ENCODE measurements around the gene CCDC78.

The CCDC78 gene

DNA sequence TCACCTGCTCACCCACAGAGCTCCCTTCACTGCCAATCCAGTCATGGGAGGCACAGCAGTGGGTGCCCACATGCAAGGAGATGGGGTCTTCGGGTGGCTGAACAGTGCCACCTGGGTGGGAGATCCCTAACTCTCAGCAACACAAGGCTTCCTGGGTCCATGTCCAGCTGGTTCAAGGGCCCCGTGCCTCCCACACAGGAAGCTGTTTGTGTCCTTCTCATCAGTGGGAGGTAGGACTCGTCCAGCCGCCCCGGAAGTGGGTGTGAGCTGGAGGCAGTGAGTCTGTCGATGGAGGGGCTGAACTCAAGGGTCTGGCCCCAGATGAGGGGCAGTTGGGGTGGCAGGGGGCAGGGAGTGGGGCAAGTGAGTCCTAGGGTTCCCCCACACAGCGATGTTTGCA is 22.2 kb downstream of the CCDC78 start:
- no peaks in the 10 kb centered on the region for H3K36me3 ChIP-seq (ENCODE audit: insufficient read depth)
- H3K27me3 ChIP-seq (ENCODE audit: insufficient read depth, low read depth), result peaks cover 88% of the 10 kb centered on the region
- H3K4me2 ChIP-seq, result no peak overlapping the region
- TF ChIP-seq, protein P1, sequence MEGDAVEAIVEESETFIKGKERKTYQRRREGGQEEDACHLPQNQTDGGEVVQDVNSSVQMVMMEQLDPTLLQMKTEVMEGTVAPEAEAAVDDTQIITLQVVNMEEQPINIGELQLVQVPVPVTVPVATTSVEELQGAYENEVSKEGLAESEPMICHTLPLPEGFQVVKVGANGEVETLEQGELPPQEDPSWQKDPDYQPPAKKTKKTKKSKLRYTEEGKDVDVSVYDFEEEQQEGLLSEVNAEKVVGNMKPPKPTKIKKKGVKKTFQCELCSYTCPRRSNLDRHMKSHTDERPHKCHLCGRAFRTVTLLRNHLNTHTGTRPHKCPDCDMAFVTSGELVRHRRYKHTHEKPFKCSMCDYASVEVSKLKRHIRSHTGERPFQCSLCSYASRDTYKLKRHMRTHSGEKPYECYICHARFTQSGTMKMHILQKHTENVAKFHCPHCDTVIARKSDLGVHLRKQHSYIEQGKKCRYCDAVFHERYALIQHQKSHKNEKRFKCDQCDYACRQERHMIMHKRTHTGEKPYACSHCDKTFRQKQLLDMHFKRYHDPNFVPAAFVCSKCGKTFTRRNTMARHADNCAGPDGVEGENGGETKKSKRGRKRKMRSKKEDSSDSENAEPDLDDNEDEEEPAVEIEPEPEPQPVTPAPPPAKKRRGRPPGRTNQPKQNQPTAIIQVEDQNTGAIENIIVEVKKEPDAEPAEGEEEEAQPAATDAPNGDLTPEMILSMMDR (conservative IDR thresholded peaks at IDR 0.05; ENCODE audit: low read depth, low read length), result no peak
- H4K20me1 ChIP-seq (ENCODE audit: insufficient read depth), result no peaks in the 10 kb centered on the region
- no peaks in the 10 kb centered on the region for H3K4me1 ChIP-seq (ENCODE audit: low read depth, poor library complexity, severe bottlenecking)
- no peak overlapping the region for H2AFZ ChIP-seq (ENCODE audit: low read depth)
- no peak overlapping the region for H3K4me3 ChIP-seq (IDR thresholded peaks at IDR 0.05; ENCODE audit: insufficient read depth, low read depth, low read length)
- H3K27ac ChIP-seq, result no peak overlapping the region
- no peaks in the 10 kb centered on the region for H3K79me2 ChIP-seq (ENCODE audit: insufficient read depth, low read depth)
- H3K9ac ChIP-seq, result no peak overlapping the region

GRCh38 chr16:703406-703805 is 22.8 kb downstream of the CCDC78 start:
- TF ChIP-seq, protein P1 (conservative IDR thresholded peaks at IDR 0.05; ENCODE audit: low read depth, low read length), result no peak
- Histone ChIP-seq H3K4me2 (no peak overlapping the region), H3K9ac (no peak overlapping the region), H3K4me1 (ENCODE audit: low read depth, poor library complexity, severe bottlenecking) (no peaks in the 10 kb centered on the region), H3K79me2 (ENCODE audit: insufficient read depth, low read depth) (no peaks in the 10 kb centered on the region), H3K27me3 (ENCODE audit: insufficient read depth, low read depth) (peaks cover 88% of the 10 kb centered on the region), H2AFZ (ENCODE audit: low read depth) (no peak overlapping the region), H3K27ac (no peak overlapping the region), H3K36me3 (ENCODE audit: insufficient read depth) (no peaks in the 10 kb centered on the region), H4K20me1 (ENCODE audit: insufficient read depth) (no peaks in the 10 kb centered on the region), H3K4me3 (IDR thresholded peaks at IDR 0.05; ENCODE audit: insufficient read depth, low read depth, low read length) (no peak overlapping the region)

- Histone ChIP-seq H3K4me2 (no peak overlapping the region), H3K79me2 (ENCODE audit: insufficient read depth, low read depth) (no peaks in the 10 kb centered on the region), H3K9ac (no peak overlapping the region), H3K4me3 (IDR thresholded peaks at IDR 0.05; ENCODE audit: insufficient read depth, low read depth, low read length) (no peak overlapping the region), H2AFZ (ENCODE audit: low read depth) (no peak overlapping the region), H3K27me3 (ENCODE audit: insufficient read depth, low read depth) (peaks cover 91% of the 10 kb centered on the region), H3K36me3 (ENCODE audit: insufficient read depth) (no peaks in the 10 kb centered on the region), H3K27ac (no peak overlapping the region), H3K4me1 (ENCODE audit: low read depth, poor library complexity, severe bottlenecking) (no peaks in the 10 kb centered on the region), H4K20me1 (ENCODE audit: insufficient read depth) (no peaks in the 10 kb centered on the region)
- TF ChIP-seq, protein P1 (conservative IDR thresholded peaks at IDR 0.05; ENCODE audit: low read depth, low read length), result no peak
These were observed 23.9 kb downstream of the CCDC78 start for GRCh38 chr16:702341-702740.

DNA sequence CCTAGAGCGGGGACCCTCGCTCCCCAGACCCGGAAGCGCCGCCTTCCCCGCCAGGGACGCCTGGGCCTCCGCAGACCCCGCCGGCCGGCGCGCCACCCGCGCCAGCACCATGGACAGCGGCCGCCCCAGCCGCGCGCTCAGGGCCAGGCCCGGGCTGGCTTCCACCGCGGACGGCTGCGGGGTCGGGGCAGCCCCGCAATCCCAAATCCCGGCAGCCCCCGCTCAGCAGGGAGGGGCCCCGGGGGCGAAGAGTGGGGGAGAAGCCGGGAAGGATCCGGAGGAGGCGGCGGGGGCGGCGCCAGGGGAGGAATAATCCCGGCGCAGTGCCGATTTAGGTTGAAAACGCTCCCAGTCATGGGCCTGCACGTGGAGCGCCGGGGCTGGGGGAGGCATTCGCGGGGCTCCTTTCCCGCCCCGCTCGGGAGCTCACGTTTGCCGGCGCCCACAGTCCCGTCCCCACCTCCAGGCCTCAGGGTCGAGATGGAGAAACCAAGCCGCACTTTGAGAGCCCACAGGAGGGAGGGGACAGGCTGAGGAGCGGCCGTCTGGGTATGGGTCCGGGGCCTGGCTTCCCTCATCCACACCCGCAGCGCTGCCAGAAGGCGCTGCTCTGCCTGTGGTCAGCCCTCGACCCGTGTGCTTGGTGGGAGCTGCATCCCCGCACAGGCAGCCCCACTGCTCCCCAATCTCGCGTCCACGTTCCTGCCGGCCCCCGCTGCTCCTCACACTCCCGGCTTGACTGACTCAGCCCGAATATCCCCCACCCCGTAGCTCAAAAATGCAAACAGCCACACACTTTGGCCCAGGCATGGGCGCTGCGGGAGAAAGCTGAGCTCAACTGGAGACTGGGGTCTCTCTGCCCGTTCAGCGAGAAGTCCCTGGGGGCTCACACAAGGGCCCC is 25.3 kb downstream of the CCDC78 start:
- Histone ChIP-seq H2AFZ (ENCODE audit: low read depth) (no peak overlapping the region), H3K27ac (no peak overlapping the region), H4K20me1 (ENCODE audit: insufficient read depth) (no peaks in the 10 kb centered on the region), H3K79me2 (ENCODE audit: insufficient read depth, low read depth) (no peaks in the 10 kb centered on the region), H3K36me3 (ENCODE audit: insufficient read depth) (no peaks in the 10 kb centered on the region), H3K9ac (no peak overlapping the region), H3K4me1 (ENCODE audit: low read depth, poor library complexity, severe bottlenecking) (peaks cover 5% of the 10 kb centered on the region), H3K27me3 (ENCODE audit: insufficient read depth, low read depth) (peaks cover 80% of the 10 kb centered on the region), H3K4me2 (no peak overlapping the region), H3K4me3 (IDR thresholded peaks at IDR 0.05; ENCODE audit: insufficient read depth, low read depth, low read length) (no peak overlapping the region)
- TF ChIP-seq, protein P1 (conservative IDR thresholded peaks at IDR 0.05; ENCODE audit: low read depth, low read length), result no peak
